ENCODE data around the gene TPO.

DNA sequence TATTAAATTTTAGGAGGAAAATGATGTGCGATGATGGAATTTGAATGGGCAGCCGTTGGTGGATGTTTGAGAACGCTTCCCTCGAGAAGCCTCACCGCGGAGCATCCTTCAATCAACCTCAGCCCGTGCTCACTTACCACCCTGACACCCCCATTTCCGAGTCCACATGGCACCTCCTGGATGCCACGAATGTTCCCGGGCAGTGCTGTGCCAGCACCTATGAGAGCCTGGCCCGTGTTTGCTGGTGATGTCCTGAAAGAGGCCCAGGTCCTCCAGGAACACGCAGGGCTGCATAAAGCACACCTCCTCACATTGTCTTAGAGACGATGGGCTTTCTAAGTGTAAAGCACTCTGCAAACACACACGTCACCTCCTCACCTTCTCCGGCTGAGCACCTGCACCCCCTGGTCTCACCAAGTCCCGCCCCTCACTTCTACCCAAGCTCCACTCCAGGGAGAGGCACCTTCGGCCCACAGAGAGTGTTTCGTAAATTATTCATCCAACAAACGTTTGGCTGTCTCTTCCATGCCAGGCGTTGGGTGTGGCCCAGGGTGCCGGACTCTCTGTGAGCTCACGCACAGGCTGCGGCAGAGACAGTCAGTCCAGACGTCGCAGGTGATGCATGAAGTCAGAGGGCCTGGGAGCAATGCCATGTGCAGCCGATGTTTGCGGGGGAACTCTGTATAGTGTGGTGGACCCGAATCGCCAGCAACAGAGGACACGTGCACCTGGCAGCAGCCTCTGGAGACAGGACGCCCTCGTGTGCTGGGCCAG is 150.0 kb downstream of the TPO start:
- TF ChIP-seq, protein P1, sequence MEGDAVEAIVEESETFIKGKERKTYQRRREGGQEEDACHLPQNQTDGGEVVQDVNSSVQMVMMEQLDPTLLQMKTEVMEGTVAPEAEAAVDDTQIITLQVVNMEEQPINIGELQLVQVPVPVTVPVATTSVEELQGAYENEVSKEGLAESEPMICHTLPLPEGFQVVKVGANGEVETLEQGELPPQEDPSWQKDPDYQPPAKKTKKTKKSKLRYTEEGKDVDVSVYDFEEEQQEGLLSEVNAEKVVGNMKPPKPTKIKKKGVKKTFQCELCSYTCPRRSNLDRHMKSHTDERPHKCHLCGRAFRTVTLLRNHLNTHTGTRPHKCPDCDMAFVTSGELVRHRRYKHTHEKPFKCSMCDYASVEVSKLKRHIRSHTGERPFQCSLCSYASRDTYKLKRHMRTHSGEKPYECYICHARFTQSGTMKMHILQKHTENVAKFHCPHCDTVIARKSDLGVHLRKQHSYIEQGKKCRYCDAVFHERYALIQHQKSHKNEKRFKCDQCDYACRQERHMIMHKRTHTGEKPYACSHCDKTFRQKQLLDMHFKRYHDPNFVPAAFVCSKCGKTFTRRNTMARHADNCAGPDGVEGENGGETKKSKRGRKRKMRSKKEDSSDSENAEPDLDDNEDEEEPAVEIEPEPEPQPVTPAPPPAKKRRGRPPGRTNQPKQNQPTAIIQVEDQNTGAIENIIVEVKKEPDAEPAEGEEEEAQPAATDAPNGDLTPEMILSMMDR (IDR thresholded peaks at IDR 0.05; ENCODE audit: poor library complexity, severe bottlenecking): no peak
- no peak for TF ChIP-seq POLR2AphosphoS5 (IDR thresholded peaks at IDR 0.05)
- TF ChIP-seq RAD21 (conservative IDR thresholded peaks at IDR 0.05): no peak
- TF ChIP-seq EZH2 (IDR thresholded peaks at IDR 0.05; ENCODE audit: borderline replicate concordance, insufficient read depth, low read length, poor library complexity, severe bottlenecking): no peak
